DLD1 (cell line): ENCODE results near the gene ZDBF2.
"Not testable (repeated sequence)": the region's sequence is repeated elsewhere in the genome, so short reads cannot be mapped to it uniquely, and the experiment has no call there.

ENCODE experiments used
- in situ Hi-C: cut with HindIII; loops from 2 replicates; pipeline ENCODE4 v1.10.0; 2017; ENCODE audit warnings: low sequenced_read_pairs

Gene ZDBF2

GRCh38 chr2:206323033-206323432, 48.6 kb downstream of the ZDBF2 start:
- in situ Hi-C loops = no loop called here

GRCh38 chr2:206323486-206323885, 49.0 kb downstream of the ZDBF2 start:
- in situ Hi-C loops = no loop called here

- in situ Hi-C loops = no loop called here
These were observed 50.4 kb downstream of the ZDBF2 start for GRCh38 chr2:206324869-206325268.

- in situ Hi-C loops = no loop called here
These were observed 54.5 kb downstream of the ZDBF2 start for GRCh38 chr2:206328974-206329373.

GRCh38 chr2:206336861-206337260, 62.4 kb downstream of the ZDBF2 start:
- in situ Hi-C loops = no loop called here

GRCh38 chr2:206337956-206338355, 63.5 kb downstream of the ZDBF2 start:
- in situ Hi-C loops = no loop called here

GRCh38 chr2:206341396-206341795, 66.9 kb downstream of the ZDBF2 start:
- in situ Hi-C loops = no loop called here

GRCh38 chr2:206343144-206343543, 68.7 kb downstream of the ZDBF2 start:
- in situ Hi-C loops = no loop called here

- in situ Hi-C loops = no loop called here
These were observed 69.4 kb downstream of the ZDBF2 start for GRCh38 chr2:206343816-206344215.

GRCh38 chr2:206345606-206346005, 71.1 kb downstream of the ZDBF2 start:
- in situ Hi-C loops = no loop called here

GRCh38 chr2:206349375-206349774, 74.9 kb downstream of the ZDBF2 start:
- in situ Hi-C loops = no loop called here

- in situ Hi-C loops = no loop called here
These were observed 78.1 kb downstream of the ZDBF2 start for GRCh38 chr2:206352571-206352970.

- in situ Hi-C loops = no loop called here
These were observed 79.2 kb downstream of the ZDBF2 start for GRCh38 chr2:206353685-206354084.

- in situ Hi-C loops = no loop called here
These were observed 79.7 kb downstream of the ZDBF2 start for GRCh38 chr2:206354129-206354528.

- in situ Hi-C loops = not testable (repeated sequence)
These were observed 82.4 kb downstream of the ZDBF2 start for GRCh38 chr2:206356840-206357239.

GRCh38 chr2:206360840-206361239, 86.4 kb downstream of the ZDBF2 start:
- in situ Hi-C loops = not testable (repeated sequence)

GRCh38 chr2:206361407-206362045, 87.1 kb downstream of the ZDBF2 start:
- in situ Hi-C loops = no loop called here
